Activated naive CD4-positive, alpha-beta T cell treated with Interleukin-2 at 50 U/mL for 16 hours (primary cell): ENCODE data around the gene GAS7.
"Not testable (repeated sequence)": the region's sequence is repeated elsewhere in the genome, so short reads cannot be mapped to it uniquely, and the experiment has no call there.

ENCODE experiments used
- DNase-seq: peaks from one replicate; pipeline ENCODE4 v3.0.0-alpha.2; 2020

GAS7 gene

DNA sequence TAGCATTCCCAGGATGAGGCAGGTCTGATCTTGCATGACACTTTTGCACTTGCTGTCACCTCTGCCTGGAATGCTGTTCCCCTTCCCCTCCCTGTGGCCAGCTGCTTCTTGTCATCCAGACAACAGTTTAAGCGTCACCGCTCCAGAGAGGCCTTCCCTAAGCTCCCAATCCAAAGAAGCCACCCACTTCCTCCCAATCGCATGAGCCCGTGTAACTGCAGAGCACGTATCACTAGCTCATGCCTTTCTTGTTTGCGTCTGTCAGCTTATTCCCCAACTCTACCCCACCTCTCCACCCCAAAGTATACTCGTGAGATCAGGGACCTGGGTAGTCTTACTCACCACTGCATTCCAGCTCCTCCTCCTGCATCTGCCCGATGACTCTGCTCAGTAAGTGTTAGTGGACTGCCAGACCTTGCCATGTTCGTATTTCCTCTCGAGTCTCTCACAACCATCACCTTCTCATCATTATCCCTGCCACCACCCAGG, 92.8 kb downstream of the GAS7 start:
- no peak for DNase-seq

DNA sequence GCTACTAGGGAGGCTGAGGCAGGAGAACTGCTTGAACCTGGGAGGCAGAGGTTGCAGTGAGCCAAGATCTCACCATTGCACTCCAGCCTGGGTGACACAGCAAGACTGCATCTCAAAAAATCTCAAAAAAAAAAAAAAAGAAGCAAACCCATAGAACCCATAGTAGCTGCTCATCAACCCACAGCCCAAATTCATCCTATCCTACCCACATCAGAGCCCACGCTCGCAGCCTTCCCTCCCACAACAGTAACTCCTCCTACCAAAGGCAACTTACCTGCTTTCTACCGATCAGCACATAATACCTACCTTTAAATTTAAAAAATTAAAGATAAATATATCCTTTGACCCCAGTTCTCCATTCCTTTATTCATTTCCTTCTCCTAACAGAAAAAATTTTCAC, 94.7 kb downstream of the GAS7 start:
- no peak for DNase-seq

DNA sequence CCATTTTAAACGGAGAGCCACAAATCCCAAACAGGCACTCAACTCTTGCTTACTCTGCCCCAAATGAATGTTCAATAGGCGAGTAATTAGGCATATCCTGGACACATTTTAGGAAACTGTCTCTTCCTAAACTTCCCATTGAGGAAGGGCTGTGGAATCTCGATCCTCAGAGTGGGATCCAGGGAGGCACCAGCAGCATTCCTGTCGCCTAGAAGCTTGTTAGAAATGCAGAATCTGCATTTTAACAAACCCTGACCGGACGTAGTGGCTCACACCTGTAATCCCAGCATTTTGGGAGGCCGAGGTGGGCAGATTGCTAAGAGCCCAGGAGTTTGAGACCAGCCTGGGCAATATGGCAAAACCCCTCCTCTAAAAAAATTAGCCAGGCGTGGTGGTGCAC, 95.6 kb downstream of the GAS7 start:
- no peak for DNase-seq

DNA sequence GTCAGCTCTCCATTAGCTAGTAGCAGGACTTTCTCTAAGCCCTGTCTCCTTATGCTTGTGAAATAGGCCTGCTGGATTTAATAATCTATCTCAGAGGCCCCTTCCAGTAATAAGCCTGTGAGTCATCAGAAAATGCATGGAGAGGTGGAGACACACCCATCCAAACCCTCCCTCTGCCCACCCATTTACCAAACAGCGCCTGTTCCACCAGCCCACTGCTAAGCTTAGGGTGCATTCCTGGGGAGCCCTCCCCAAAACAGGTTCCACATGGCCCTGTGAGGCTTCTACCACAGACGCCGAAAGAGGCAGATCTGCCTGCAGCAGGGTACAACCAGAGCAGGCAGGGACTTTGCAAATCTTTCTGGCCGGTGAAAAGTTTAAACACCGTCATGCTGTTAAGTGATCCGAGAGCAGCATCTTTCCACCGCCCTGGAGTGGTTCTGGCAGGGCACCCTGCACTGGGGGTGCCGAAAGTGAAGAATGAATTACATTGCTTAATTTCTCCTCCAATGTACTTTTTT, 99.3 kb downstream of the GAS7 start:
- DNase-seq, result no peak

DNA sequence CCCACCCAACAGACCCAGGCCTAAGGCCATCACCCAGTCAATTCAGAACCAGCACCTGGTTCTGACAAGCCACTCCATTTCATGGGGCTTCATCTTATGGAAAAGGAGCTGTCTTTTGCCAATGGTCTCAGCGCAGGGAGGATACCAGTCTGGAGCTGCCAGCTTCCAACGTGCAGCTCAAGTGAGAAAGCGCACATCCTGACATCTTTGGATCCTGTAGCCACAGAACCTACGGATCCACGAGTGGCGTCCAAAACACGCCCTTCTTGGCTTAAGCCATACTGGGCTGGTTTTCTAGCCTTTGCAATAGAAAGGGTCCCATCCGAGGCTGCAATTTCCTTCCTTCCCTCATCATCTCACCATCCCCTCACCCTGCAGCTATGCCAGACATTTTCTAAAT, 101.8 kb downstream of the GAS7 start:
- DNase-seq, result no peak

DNA sequence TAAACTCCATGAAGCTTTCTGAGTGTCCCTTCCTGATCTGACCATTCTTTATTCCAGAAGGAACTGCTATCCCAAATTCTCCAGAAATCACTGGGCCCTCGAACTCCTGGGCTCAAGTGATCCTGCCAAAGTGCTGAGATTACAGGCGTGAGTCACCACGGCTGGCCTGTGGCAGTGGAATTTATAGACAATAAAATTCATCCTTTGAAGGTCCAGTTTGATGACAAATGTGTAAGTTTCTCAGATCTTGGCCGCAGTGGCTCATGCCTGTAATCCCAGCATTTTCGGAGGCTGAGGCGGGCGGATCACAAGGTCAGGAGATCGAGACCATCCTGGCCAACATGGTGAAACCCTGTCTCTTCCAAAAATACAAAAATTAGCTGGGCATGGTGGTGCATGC, 103.1 kb downstream of the GAS7 start:
- DNase-seq, result not testable (repeated sequence)

DNA sequence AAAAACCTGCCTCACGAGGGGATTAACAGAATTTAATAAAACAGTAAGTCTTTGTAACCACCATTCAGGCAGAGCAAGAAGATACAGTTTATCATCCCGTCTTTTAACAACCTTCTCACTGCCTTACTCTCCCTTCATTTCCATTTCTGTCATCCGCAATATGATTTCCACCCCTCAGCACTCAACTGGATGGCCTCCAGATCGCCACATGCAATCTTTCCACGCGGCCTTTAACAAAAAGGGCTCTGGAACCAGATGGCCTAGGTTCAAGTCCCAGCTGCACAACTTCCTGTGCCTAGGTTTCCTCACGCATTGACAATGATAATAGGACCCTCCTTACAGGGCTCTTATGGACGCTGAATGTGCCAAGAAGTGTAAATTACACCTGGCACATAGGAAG, 103.6 kb downstream of the GAS7 start:
- no peak for DNase-seq

DNA sequence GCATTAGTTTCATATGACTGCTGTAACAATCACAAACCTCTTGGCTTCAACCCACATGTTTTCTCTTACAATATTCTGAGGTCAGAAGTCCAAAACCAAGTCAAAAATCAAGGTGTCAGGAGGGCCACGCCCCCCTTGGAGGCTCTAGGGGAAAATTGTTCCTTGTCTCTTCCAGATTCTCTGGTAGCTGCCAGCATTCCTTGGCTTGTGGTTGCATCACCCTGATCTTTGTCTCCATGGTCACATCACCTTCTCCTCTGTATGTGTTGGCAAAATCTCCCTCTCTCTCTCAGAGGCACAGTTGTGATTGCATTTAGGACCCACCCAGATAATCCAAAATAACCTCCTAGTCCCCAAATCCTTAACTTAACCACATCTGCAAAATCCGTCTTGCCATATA, 105.8 kb downstream of the GAS7 start:
- no peak for DNase-seq

DNA sequence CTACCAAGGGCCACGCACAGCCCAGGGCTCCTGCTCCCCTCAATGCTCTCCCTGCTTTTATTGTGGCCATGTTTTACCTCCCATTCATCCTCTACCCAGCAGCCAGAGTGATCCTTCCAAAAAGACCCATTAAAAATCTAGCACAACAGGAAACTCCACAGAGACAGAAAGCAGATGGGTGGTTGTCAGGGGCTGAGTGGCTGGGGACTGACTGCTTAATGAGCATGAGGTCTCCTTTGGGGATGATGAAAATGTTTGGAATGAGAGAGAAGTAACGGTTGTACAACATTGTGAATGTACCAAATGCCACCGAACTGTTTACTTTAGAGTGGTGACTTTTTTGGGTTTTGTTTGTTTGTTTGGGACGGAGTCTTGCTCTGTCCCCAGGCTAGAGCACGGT, 107.4 kb downstream of the GAS7 start:
- DNase-seq, result no peak

DNA sequence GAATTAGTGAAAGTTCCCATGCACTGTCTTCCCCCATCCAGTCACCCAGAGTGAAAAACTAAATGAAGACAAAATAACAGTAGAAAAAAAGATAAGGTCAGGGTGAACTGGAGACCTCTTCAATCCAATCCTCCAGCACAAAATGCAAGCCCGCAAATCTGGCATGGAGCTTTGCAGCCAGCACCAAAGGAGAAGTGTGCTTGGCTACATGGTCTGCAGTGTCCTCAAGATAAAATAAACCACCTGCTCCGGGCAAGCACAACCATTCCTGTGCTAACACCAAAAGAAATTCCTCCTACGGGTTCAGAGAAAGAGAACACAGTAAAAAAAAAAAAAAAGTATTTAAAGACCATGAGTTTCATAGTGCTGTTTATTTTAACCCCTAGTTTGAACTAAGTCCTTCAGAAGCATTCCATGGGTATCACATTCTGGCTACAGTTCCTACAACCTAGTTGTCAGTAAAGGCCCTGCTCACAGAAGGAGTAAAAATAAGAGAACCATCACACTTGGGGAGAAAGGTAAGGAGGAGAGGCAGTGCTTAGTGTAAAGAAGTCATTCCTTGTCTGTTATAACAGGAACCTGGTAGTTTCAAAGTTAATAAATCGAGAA, 109.1 kb downstream of the GAS7 start:
- DNase-seq, result no peak

DNA sequence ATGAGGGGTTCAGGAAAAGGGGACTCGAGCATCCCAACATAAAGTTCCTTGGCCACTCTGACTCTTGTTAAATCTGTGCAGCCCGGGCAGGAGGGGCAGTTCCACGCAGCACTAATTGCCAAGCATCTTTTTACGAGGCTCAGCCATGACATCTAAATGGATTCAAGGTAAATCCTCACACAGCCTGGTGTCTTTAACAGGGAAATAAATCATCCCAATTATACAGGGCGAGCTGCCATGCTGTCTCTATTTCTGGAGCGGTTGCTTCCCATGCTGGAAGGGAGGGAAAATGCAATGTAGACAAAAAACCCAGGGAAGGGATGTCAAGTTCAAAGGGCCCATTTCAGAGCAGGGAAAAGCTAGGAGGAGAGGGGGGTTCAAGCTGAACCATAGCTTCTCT, 110.0 kb downstream of the GAS7 start:
- no peak for DNase-seq

DNA sequence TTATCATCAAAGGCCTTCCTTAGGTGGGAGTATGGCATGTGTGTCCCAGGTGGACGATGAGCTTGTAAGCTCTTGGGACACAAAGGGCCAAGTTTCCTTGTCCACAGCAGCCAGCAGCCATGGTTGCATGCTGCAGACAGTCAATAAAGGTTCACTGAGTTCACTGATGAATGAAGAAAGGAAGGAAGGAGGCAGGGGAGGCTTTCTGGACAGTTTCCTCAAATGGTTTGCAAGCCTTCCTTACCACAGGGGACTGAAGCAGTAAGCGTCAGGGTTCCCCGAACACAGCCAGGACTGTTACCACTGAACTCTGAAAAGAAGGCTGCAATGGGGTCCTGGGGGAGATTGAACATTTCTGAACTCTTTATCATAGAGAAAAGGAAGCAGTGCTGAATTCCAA, 111.1 kb downstream of the GAS7 start:
- no peak for DNase-seq

DNA sequence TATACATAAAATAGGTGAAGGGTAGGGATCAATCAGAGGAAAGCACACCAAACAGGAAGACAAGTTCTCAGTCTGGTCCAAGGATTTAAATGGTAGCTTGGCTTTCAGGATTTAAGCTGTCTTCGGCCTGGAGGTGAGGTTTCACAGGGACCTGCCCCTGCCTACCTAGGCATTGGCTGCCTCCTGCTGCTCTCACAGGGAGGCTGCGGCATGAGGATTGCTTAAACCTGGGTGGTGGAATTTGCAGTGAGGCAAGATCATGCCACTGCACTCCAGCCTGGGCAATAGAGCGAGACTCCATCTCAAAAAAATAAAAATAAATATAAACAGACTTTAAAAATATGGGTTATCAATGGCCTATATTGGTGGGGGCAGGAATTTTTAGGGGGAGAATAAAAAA, 114.5 kb downstream of the GAS7 start:
- no peak for DNase-seq

DNA sequence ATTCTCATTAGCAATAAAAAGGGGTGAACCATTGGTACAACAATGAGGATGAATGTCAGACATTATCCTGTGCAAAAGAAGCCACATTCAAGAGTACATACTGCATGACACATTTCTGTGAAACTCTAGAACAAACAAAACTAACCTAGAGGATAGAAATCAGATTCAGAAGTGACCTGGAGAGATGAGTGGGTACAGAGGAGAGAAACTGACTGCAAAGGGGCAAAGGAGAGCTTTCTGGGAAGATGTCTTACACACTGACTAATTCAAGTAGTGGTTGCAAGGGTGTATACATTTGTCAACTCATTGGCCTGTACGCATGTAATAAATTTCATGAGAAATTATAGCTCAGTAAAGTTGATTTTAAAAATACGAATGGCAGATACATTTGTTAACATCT, 115.6 kb downstream of the GAS7 start:
- no peak for DNase-seq

DNA sequence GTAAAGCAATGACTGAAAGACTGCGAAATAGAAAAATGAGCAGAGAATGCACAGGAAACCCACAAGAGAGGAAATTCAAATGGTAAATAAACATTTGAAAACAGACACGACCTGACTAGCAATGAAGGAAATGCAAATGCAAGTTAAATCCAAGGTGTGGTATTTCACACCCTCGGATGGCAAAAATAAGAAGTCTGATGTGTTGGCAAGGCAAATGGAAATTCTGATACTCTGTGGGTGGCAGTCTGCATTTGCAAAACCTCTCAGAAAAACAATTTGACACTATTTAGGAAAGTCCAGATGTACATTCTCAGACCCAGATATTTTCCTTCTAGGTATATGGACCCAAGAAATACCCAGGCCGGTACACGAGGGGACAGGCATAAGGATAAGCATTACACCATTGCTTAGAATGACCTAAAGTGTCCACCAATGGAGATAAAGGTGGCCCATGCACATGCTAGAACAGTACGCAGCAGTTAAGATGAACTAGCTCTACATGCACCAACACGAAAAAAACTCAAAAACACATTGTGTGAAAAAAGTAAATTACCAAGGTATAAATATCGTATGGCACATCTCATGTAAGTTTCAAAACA, 116.7 kb downstream of the GAS7 start:
- DNase-seq, result no peak

DNA sequence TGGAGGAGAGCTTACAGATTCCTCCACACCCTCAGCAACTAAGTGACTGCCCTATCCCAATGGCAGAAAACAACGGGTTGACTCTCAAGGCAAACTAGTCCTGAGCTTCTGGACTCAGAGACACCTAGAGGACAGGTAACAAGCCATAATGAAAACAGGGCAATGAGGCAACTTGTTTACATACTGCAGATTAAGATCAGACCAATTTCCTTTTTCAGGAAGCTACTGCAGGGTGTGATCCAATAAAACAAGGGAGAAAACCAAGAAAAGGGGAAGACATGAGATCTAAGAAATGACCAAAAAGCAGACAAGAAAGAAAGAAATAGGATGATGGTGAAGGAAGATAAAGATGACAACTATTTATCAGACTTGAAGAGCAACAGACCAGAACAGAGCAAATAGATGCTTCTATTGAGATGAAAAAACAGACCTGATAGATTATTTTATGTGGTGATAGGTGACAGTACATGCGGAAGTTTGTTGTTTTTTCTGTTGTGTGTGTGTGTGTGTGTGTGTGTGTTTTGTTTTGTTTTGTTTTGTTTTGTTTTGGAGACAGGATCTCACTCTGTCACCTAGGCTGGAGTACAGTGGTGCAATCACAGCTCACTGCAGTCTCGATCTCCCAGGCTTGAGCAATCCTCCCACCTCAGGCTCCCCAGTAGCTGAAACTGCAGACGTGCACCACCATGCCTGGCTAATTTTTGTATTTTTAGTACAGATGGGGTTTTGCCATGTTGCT, 120.7 kb downstream of the GAS7 start:
- DNase-seq, result no peak

DNA sequence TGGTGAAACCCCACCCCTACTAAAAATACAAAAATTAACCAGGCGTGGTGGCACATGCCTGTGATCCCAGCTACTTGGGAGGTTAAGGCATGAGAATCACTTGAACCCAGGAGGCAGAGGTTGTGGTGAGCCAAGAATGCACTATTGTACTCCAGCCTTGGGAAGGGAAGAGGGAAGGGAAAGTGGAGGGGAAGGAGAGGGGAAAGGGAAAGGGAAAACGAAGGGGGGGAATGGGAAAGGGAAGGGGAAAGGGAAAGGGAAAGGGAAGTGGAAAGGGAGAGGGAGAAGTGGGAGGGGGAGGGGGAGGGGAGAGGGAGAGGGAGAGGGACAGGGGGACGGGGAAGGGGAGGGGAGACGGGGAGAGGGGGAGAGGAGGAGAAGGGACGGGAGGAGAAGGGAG, 122.5 kb downstream of the GAS7 start:
- DNase-seq, result no peak

DNA sequence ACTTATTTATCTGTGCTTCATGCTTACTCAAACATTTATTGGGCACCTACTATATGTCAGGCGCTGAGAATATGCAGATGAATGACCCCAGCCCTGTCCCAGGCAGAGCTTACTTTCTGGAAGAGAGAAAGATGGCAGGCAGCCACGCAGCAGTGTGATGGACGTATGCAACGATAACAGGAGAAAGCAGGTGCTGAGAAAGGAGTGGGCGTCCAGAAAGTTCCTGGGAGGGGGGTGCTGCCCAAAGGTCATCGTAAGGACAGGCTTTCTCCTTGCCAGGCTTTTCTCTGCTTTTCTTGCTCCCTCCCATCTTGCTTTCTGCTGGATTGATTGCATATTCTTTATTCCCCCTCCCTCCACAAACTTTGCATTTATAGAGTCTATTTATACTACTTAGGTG, 124.5 kb downstream of the GAS7 start:
- DNase-seq, result no peak

DNA sequence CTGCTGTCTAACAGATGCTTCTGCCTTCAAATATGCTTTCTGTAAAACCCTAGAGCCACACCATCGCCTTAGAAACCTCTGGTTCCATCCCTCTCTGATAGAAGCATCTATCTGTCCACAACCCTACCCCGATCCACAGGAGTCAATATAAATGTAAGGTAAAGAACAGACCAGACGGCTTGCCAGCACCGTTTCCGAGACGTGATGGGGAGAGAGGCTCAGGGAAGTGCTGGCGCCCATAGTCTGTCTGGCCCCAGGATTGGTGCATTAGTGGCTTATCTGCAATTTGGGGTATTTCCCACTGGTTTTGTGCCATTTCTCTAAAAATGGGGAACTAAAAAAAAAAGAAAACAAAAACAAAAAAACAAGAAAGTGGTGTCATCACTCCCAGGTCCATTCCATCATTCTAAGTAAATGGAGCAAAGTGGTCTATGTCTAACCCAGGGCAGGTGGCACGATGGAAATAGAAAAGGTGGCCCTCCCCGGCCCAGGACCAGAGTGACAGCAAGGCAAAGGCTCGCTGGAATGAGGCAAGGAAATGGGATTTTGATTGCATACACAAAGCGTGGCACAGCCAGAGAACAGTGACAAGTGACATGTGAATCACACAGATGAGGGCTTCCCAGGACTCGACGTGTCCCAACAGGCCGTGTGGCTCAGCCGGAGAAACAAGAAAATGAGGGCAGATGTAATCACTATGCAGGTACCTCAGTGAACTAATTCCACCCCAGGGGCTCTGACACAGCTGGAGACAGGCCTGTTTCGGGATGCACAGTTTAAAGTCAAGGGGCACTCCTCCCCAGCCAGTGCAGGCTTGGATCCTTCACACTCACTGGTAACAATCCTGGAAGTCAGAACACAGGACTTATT, 125.6 kb downstream of the GAS7 start:
- DNase-seq, result no peak

DNA sequence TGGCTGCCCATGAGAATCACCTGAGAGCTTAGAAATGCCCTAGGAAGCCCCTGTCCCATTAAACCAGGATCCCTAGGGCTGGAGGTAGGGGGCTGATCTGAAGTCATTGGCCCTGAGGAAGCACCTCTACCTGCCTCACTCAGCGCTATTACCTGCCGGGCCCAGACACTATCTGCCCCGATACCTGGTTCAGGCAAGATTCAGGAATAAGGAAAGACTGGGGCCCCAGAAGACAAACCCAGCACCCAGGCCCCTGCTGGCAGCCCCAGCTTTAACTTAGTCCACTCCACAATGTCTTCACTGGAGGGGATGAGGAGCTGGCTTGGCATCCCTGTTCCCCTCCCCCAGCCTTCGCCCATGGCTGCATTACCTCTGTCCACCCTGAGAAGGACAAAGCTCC, 126.3 kb downstream of the GAS7 start:
- no peak for DNase-seq

DNA sequence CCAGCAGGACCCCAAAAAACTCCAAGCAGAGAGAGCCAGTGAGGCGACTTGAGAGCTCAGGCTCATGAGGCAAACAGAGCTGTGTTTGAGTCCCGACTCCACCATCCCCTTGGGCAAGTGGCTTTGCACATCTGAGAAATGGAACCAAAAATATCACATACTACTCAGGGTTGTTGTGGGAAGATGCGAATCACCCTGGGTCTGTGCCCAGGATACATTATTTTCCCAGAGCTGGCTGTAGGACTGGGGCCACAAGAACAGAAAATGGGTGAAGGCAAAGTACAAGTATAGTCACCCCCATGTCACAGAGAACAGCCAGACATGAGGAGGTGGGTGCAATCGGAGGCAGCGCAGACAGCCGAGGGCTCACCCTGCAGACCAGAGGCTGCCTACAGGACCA, 127.3 kb downstream of the GAS7 start:
- DNase-seq, result no peak

DNA sequence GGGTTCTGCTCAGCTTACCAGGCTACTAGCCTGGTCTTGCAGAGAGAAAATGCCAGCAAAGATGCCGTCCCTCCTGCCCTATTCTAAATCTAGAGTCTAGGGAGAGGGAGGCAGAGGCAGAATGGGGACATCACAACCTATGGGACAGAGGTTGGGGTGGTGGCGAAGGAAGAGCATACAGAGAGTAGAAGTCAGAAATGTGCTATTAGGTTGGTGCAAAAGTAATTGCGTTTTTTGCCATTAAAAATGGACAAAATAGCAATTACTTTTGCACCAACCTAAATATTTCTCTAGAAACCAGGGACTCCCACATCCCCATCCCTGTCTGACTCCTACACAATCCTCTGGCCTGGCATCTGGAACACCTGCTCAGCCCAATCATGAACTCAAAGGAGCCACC, 127.7 kb downstream of the GAS7 start:
- no peak for DNase-seq

DNA sequence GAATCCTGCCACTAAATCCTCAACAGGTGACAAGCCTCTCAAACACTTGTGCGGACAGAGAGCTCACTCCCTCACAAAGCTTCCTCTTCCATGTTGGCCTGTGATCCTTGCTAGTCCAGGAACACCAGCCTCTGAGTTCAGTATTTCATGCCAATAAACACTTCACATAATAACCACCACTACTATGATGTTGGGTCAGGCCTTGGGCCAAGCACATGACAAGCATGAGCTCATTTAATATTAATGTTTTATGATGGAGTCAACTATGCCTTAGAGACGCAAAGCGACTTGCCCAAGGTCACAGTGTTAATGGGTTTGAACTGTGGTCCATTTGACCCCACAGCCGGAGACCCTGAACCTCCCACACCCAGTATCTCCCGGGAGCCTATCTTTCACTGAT, 129.1 kb downstream of the GAS7 start:
- no peak for DNase-seq
